Right lobe of liver (tissue), 6 donors: ENCODE data around the gene KMT5B. TPM values are rescaled to one million over a fixed set of nuclear protein-coding genes. Genes with fewer than 3 reads are reported as not detected.

Source experiments
- ATAC-seq, 4 donors: fragments of 200-7000 bp; cut with Tn5 transposase; one replicate each; pipeline ENCODE4 v1.9.1; 2020; ENCODE audit warnings: mild to moderate bottlenecking in 4 of 4, moderate library complexity in 4 of 4
- DNase-seq, 3 donors: peaks; one replicate each; pipeline ENCODE4 v3.0.0-alpha.2; 2020
- H3K27ac ChIP-seq, 3 donors: fragments of 200-600 bp; one replicate each; pipeline ENCODE4 v1.8.0; 2022
- H3K27me3 ChIP-seq, 2 donors: fragments of 200-600 bp; one replicate each; pipeline ENCODE4 v1.8.0; 2022
- H3K36me3 ChIP-seq, 4 donors: fragments of 200-600 bp; sonication (generic) in 1 of 4; one replicate each; pipeline versions ENCODE4 v1.5.1 to v1.8.0; 2017 to 2022; ENCODE audit warnings: control low read depth in 1 of 4
- H3K4me1 ChIP-seq, 4 donors: fragments of 200-600 bp; sonication (generic) in 1 of 4; one replicate each; pipeline versions ENCODE4 v1.5.1 to v1.8.0; 2017 to 2022; ENCODE audit warnings: control low read depth in 1 of 4
- H3K4me3 ChIP-seq, 3 donors: fragments of 200-600 bp; one replicate each; pipeline ENCODE4 v1.8.0; 2022
- H3K9me3 ChIP-seq, 4 donors: fragments of 200-600 bp; sonication (generic) in 1 of 4; one replicate each; pipeline versions ENCODE4 v1.5.1 to v1.8.0; 2017 to 2022; ENCODE audit warnings: control low read depth in 1 of 4
- CTCF ChIP-seq, 4 donors: fragments of 200-600 bp in 3 of 4; fragments of 450-650 bp in 1 of 4; IDR thresholded peaks; one replicate each; pipeline versions ENCODE4 v1.5.1 to v1.8.0; 2016 to 2022; ENCODE audit warnings: antibody characterized with exemption in 4 of 4, mild to moderate bottlenecking in 2 of 4
- POLR2A ChIP-seq: fragments of 450-650 bp; IDR thresholded peaks from one replicate; pipeline ENCODE4 v1.6.1; 2017; ENCODE audit warnings: antibody characterized with exemption, mild to moderate bottlenecking
- WGBS: methylation state at CpG from one replicate; pipeline ENCODE4 v1.1.6; 2018; ENCODE audit warnings: low coverage, low lambda C conversion rate; ENCODE audit not compliant: insufficient coverage; ENCODE audit errors: missing lambda C conversion rate; 5-methylcytosine and 5-hydroxymethylcytosine counted together
- intact Hi-C, 2 donors: fragments of 100-400 bp; cut with DNase I; formaldehyde crosslinking; loops; one replicate each; pipeline versions ENCODE4 v1.11.2 to v1.14.1; 2022
- total RNA-seq, 6 experiments: library from RNA; depleted of rRNA in 2 of 6; stranded (reverse); fragments of >200 nt in 2 of 6; fragmentation: NEBNext Ultra II Directional in 3 of 6; extraction: Animal tissue kit (Norgen Biotek cat#: 25700) in 3 of 6; gene quantifications; one replicate each; pipeline versions ENCODE4 v1.1.0 to v1.2.4, GENCODE V29; 2016 to 2023
- donor health status: DM: no; HTN: yes; CAD: no.
- donor health status: DM: no; HTN: no; CAD: no.
- donor health status: DM: no; HTN: no; CAD: no.
- donor health status: DM: no; HTN: yes; CAD: no.
- donor health status: DM: no; HTN: yes; CAD: no.

KMT5B gene
- total RNA-seq, 6 experiments from 2014 or later = 14.3 to 25.9 (median 17.6) TPM

GRCh38 chr11:68150037-68150436 lies 63.1 kb downstream of the KMT5B start:
- no peak overlapping the region for H3K27ac ChIP-seq

GRCh38 chr11:68149417-68149816 lies 63.7 kb downstream of the KMT5B start:
- intact Hi-C loops = no loop called here
- Histone ChIP-seq H3K27ac (no peak overlapping the region), H3K9me3 (no peaks in the 10 kb centered on the region), H3K27me3 (no peaks in the 10 kb centered on the region), H3K36me3 (no peaks in the 10 kb centered on the region), H3K4me1 (peaks cover 0 to 32% (median 17%) of the 10 kb centered on the region in 4 donors), H3K4me3 (no peak overlapping the region)
- ATAC-seq (no peak), DNase-seq (no peak)
- WGBS = 21% methylated on average over 3 of the region's 6 CpGs
- TF ChIP-seq POLR2A = no peak

More at GRCh38 chr11:68150037-68150436, 63.1 kb downstream of the KMT5B start:
- H3K4me3 ChIP-seq = no peak overlapping the region
- peaks cover 0 to under 1% (median 0%) of the 10 kb centered on the region in 4 donors for H3K36me3 ChIP-seq
- peaks cover 0 to 30% (median 16%) of the 10 kb centered on the region in 4 donors for H3K4me1 ChIP-seq
- no peaks in the 10 kb centered on the region for H3K27me3 ChIP-seq
- ATAC-seq = peak in 1 of 4 donors; percentile 5
- H3K9me3 ChIP-seq = no peaks in the 10 kb centered on the region
- 5% methylated on average over 7 of the region's 7 CpGs for WGBS
- intact Hi-C loops = no loop called here
- TF ChIP-seq POLR2A (no peak), CTCF (IDR thresholded peaks at IDR 0.05) (no peak)
- DNase-seq = peak in 1 of 3 donors; percentile 55

- no peak for TF ChIP-seq POLR2A
- no peak for TF ChIP-seq CTCF (IDR thresholded peaks at IDR 0.05)
- WGBS = 97% methylated on average over 3 of the region's 7 CpGs
- Histone ChIP-seq H3K27ac (no peak overlapping the region), H3K36me3 (no peaks in the 10 kb centered on the region), H3K4me1 (peaks cover 0 to 32% (median 17%) of the 10 kb centered on the region in 4 donors), H3K9me3 (no peaks in the 10 kb centered on the region), H3K4me3 (no peak overlapping the region), H3K27me3 (no peaks in the 10 kb centered on the region)
- ATAC-seq (no peak), DNase-seq (no peak)
- intact Hi-C loops = no loop called here
Observed at GRCh38 chr11:68148879-68149278, 64.2 kb downstream of the KMT5B start.

- no peaks in the 10 kb centered on the region for H3K27me3 ChIP-seq
- DNase-seq = no peak
Observed at GRCh38 chr11:68148071-68148805, 64.9 kb downstream of the KMT5B start.

More at GRCh38 chr11:68148071-68148805, 64.9 kb downstream of the KMT5B start:
- no peaks in the 10 kb centered on the region for H3K9me3 ChIP-seq
- WGBS = 84% methylated on average over 11 of the region's 18 CpGs
- TF ChIP-seq CTCF (IDR thresholded peaks at IDR 0.05) (no peak), POLR2A (no peak)
- H3K4me1 ChIP-seq = peaks cover 0 to 32% (median 17%) of the 10 kb centered on the region in 4 donors
- no peaks in the 10 kb centered on the region for H3K36me3 ChIP-seq
- intact Hi-C loops = no loop called here
- no peak overlapping the region for H3K4me3 ChIP-seq
- no peak overlapping the region for H3K27ac ChIP-seq
- ATAC-seq = no peak
